IPS DF 4.7 (cell line): ENCODE data around the gene SHISA8.

Source experiments
- DNase-seq: peaks from one replicate; pipeline ENCODE4 v3.0.0-alpha.2; 2013; ENCODE audit warnings: low spot score; ENCODE audit errors: extremely low read depth

Gene SHISA8

DNA sequence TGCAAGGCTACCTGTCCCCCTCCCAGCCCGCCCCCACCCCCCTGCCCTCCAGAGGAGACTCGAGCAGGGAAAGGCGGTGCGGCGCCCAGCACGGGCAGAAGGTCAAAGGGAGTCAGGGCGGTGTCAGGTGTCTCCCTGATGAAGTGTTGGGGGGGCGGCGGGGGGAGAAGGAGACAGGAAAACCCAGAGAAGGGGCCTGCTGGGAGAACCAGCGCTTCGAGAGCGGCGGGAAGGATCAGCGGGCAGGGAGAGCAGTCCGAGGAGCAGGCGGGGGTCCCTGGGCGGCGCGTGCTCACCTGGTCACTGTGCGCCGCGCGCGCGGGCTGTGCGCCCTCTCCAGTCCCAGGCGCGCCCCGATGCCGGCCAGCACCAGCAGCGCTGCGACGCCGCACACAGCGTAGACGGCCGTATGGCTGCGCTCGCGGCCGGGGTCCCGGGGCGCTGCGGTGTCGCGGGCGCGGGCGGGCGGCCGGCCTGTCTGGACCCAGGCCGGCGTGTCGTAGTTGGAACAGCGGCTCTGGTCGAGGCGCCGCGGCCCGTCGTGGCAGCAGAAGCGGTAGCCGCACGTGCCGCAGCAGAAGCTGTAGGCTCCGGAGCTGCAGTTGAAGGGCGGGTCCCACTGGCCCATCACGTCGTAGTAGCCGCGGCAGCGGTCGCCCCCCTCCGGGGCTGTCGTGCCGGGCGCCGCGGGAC lies 886 bp downstream of the SHISA8 start:
- DNase-seq, result no peak

DNA sequence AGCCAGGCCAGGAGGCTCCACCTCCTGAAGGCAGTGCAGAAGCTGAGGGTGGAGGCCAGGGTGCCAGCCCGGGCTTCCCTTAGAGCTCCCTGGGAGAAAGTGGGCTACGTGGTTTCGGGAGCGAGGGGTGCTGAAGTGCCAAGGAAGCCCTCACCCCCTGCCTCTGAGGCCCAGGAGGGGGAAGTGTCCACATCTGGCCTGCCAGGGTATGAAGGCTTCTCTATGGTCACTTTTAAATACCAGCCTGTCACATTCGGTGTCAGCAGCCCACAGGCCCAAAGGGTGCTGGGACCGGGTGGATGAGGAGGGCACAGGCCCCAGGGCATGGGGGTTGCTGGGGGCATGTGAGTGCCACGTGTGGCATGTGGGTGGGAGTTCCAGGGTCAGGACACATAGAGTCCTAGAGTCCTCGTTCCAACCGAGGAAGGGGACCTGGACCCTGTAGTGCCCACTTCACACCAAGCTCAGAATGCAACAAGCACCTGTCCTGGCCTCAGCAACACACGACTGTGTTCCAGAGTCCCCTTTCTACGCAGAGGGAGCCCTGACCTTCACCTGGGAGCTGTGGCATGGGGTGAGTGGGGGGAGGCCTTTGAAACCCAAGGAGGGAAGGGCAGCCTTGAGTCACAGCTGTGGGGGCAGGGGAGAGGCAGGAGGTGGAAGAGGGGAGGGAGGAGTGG lies 1.7 kb downstream of the SHISA8 start:
- no peak for DNase-seq

DNA sequence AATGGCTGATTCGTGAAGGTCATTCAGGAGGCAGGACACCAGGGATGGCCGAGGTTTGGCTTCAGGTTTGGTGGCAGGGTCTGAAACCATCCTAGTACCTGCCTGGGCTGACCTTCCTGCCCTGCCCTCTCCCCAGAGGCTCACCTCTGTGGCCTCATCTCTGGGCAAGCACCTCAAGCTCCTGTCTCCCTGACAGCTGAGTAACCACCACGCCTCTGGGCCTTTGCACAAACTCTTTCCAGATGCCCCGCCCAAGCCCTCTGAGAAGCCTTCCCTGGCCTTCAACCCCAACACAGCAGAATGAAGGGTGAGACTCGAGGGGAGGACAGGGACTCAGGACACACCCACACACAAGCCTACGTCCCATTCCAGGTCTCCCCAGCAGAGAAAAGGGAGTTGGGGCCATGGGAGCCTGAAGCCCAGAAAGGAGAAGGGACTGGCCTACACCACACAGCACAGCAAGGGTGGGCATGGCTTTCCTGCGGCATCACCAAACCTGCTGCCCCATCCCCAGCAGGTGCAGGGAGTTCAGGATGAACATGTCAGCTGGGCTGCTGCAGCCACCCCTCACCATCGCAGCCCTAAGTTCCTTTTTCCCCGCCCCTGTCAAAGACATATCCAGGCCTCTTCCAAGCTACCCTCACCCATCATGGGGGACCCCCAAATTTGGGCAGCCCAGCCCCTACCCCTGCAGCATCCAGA lies 2.4 kb downstream of the SHISA8 start:
- no peak for DNase-seq

DNA sequence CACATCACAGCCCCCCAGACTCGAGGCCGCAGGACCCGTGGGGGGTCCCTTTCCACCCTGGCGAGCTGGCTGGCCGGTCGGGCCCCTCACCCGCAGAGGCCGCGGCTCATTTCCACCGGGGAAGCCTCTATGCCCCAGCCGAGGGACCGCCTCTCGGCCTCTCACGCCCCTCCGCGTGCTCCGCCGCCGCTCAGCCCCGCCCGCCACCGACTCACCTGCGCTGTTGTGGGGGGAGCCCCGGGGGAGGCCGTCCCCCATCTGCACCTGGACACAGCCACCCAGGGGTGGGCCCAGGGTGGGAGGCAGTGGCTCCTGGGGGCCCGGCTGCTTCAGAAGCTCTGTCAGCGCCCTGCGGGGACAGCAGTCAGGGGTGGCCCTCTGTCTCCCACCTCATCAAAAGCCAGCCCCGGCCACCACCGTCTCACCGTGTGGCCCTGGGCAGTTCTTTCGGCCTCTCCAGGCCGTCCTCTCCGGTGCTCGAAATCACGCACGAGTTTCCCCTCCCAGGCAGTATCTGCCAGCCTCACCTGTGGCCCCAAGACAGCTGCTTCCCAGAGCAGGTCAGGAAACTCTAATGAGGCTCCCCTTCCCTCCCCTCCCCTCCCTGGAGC lies 3.8 kb downstream of the SHISA8 start:
- DNase-seq, result no peak

DNA sequence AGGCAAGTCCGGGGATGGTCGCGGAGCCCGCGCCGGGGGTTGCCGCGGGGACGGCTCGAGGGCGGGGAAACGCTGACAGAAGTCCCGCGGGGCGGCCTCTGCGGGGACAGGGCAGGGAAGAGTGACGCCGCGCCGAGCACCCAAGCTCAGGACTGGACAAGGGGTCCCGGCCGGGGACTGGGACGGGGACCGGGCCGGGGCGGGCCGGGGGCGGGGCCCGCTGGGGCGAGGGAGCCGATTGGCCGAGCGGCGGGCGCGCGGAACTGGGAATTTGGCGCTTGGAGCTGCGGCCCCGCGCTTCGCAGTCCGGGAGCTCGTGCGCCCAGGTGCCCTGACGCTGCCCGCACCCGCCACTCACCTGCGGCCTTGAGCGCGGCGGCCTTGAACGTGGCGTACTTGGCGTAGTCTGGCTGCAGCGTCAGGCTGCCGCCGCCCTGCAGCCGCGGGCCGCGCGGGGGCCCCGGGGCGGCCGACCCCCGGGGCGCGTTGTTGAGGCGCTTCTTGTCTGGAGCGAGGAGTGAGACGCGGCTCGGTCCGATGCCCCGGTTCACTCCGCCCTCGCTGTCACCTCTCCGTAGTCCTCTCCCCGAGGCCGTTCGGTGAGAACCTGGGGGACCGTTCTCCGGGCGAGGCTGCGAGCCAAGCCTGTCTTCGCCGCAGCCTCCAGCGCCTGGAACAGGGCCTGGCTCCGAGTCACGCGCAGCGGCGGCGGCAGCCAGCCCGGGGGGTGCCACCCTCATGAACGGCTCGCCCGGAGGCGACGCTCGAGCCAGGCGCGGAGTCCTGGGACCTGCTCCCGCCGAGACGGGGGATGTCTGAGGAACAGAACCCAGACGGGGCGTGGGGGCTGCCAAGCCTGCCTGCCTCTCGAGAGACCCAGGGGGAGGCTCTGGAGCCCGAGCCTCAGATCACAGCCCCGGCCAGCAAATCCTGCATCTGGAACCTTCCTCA lies 4.5 kb downstream of the SHISA8 start:
- no peak for DNase-seq

DNA sequence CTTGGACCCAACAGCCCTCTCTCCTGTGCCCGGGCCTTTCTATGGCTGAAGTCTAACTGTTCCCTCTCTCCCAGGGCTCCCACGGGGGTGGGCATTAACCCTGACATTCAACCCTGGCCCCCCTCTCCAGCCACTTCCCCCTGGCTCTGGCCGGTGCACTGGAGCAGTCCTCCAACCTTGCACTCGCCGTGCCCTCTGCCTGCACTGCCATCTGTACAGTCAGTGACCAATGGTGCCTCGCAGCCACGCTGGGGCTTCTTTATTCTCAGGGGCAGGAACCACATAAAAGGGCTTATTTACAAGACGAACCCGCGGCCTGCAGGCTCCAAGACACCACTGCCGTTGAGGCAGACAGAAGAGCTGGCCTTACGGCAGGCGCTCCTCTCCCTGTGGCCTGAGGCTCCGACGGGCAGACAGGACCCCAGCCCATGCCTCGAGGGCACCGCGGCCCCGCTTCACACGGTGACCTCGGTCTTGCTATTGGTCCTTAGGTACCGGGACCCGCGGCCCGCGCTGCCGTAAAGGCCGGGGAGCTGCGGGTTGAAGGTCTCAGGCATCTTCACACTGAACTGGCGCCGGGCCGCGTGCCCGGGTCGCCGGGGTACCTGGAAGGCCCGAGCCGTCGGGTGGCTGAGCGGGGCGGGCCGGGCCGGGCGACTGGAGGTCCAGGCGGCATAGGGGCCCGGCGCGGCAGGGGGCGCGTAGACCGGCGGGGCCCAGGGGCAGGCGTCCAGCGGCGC lies 5.4 kb downstream of the SHISA8 start:
- DNase-seq, result no peak

DNA sequence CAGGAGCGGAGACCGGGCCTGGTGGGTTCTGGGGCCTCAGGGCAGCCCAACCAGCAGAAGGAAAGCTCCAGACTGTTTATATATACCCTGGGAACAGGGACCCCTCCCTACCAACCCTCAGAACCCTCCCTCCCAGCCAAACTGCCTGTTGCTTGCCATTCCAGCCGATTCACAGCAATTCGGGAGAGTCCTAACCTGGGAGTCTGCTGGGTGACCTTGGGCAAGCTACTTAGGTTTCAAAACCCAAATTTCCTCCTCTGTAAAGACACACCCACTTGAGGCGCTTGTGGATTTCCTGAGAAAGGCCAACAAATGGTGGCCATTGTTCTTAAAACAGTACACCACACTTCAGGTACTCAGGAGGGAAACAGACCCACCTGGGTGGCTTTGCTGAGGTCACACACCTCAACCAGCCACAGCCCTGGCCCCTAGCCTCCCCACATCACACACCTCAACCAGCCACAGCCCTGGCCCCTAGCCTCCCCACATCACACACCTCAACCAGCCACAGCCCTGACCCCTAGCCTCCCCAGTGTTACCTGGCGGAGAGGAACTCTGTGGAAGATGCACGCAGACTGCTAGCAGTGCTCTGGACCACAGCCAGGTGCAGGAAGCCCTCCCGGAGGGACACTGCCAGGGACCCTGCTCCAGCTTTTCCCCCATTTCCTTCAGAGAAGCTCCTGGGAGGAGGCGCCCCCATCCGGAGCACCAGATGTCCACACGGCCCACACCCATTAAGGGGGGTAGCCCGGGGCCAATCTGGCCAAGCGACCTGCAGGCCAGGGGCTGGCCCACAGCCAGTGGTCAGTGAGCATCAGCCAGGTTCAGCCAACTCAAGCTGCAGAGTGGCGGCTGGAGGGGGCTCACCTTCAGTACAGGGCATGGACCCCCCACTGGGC lies 6.2 kb downstream of the SHISA8 start:
- DNase-seq, result no peak

DNA sequence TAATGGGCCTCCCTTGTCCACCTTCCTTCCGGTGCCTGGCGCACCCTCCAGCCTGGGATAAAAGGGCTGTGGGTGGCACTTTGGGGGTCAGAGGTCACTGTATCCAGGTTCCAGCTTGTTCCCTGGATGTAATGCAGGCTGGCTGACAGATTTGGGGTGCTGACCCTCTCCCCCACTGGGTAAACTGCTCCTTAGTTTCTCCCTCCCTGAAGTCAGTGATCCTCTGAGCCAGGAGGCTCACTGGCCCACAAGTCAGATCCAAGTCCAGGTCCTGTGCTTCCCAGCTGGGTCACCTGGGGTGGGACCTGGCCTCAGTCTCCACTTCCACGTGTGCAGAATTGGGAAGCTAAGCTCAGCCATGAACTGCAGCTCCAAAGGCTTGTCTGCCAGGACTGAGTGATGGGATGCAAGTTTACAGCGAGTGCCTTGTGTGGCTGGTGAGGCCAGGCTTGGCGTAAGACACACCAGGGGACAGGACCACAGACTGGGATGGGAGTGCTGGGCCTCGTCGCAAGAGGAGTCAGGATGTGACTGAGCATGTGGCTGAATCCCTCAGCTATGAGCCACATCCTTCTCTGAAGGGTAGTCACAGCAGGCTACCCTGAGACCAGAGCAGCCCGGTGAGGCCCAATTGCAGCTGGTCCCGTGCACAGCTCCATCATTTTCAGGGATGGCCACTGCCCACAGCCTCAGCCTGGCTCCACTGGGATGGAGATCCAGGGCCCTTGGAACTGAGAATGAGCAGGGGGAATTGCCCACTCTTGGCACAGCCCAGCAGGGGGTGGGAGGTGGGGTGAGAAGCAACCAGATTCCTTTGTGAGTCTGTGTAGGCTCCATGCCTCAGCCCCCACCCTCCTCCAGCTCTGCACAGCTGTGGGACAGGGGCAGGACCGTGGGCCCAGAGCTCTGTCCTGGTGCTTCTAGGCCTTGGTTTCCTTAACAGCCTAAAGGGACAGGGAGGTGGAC lies 7.2 kb downstream of the SHISA8 start:
- no peak for DNase-seq

DNA sequence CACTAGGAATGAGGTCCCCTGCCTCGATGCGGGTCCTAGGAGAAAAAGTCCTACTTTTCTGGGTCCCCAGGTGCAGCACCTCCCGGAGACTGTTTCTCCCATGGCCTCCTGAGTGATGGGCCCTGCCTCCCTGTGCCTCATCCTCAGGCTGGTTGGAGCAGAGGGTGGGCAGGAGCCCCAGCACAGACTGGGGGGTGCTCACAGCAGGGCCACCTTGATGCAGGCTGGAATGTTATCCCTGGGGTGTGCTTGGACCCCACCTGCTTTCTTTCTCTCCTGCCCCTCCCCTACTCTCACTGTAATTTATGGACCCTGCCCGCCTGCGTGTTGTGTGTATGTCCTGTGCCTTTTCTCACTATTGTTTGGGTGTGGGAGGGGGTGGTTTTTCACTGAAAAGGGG lies 8.1 kb downstream of the SHISA8 start:
- DNase-seq, result no peak

DNA sequence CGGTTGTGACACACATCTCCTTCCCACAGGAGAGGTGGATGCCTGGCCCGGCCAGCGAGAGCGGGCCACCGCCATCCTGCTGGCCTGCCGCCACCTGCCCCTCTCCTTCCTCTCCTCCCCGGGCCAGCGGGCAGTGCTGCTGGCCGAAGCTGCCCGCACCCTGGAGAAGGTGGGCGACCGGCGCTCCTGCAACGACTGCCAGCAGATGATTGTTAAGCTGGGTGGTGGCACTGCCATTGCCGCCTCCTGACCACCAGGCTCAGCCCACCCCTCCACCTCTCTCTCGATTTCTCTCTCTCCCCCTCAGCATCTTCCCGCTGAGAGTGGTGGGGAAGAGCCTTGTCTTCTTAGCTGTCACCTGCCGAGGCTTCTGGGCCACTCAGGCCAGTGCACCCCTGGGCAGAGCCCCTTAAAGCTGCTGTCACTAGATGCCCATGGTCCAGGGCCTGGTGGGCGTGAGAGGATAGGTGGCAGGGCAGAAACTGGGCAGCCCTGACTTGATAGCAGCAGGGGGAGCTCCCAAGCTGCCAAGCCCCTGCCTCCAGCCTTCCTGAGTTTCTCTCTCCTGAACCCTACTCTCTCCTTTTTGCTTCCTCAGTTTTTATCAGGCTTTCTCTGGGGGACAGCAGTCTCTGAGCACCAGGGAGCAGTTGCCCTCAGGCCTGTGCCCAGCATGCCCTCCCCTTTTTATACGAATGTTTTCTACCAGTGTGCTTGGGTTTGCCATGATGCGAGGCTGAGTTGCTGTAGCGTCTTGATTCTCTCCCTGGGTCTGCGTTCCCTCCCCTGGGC lies 9.3 kb downstream of the SHISA8 start:
- no peak for DNase-seq

DNA sequence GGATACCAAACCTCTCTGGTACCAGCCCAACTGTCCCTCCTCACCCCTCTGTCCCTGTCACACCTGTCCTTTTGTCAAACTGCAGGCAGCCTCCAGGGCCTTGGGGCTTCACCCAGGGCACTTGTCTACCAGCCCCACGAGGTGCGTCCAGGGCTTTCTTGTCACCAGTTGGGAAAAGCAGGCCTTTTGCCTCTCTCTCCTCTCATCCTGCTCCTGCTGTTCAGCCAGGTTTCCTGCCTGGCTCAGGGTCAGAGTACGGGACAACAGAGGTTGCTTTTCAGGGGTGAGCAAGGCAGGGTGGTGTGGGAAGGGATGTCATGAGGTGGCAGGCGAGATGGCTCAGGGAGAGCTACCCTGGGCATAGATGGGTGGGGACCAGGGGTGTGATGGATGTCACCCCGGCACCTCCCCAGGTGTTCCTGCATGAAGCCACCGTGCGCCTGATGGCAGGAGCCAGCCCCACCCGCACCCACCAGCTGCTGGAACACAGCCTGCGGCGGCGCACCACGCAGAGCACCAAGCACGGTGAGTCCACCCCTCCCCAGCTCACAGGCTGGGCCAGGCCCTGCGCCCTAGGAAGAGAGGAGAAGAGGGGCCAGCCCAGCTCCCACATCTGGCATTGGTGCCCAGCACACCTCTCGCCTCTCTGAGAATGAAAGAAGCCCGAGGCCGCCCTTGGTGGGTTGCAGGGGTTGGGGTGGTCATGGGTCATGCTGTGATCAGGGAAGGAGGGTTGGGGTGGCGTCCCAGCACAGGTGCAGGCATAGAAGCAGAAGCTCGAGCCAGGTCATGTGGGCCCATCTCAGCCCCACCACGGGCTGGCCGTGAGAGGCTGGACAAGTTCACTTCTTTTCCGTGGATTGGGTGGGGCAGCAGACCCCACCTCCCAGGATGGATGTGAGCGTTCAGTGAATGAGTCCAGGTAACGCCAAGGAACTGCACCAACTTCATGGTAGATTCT lies 10.1 kb downstream of the SHISA8 start:
- no peak for DNase-seq

DNA sequence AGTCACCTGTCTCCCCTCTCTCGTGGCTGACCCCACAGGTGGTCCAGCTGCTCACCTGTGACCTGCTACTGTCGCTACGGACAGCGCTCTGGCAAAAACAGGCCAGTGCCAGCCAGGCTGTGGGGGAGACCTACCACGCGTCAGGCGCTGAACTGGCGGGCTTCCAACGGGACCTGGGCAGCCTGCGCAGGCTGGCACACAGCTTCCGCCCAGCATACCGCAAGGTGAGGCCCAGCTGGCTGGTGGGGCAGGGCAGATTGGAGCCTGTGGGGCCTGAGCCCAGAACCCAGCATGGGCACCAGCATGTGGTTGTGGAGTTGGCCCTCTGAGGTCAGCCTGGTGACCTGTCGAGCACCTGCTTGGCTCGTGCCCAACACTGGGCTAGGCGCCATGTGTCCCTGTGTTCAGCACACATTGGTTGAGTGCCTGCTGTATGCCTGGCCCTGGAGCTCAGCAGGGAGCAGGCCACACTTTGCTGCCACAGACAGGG lies 11.9 kb downstream of the SHISA8 start:
- DNase-seq, result no peak

DNA sequence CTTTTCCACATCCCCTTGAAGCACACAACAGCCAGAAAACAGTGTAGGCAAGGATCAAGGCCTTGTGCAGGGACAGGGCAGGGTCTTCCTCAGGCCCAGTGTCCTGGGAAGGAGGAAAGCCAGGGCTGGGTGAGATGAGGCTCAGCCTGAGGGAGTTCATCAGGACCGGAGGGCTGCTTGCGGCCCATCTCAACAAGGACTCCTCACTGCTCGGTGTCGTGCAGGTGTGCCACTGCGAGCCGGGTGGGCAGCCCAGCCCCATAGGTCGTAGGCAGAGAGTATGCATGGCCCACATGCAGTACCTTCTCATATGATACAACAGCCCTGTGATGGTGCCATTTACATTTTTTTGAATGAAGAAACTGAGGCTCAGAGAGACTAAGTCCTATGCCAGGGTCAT lies 12.9 kb downstream of the SHISA8 start:
- DNase-seq, result no peak

DNA sequence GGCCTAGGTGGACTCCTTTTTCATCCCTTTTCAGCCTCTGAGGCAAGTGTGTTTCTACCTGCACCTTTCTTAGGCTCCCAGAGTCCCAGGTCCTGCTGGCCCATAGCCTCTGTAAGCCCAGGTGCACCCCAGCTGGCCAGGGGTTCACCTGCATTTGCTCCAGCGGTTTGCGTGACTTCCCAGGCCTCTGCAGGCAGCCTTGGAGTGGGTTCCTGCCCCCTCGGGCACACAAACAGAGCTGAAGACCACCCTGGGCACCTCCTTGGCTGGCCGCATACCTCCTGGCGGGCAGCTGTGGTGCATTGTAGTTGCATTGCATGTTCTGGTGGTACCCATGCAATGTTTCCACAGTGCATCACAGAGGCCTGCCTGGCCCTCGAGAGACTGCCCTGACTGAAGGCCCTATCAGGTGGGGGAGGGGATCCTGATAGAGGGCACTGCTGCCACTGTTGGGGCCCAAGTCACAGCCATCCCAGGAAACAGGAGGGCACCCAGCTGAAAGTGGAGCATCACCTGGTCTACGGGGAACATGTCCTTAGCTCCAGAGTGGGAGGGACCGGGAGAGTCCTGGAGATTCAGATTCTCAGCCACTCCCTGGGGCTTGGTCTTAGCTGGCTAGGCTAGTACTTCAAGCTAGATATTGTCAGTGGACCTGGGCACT lies 14.1 kb downstream of the SHISA8 start:
- no peak for DNase-seq

DNA sequence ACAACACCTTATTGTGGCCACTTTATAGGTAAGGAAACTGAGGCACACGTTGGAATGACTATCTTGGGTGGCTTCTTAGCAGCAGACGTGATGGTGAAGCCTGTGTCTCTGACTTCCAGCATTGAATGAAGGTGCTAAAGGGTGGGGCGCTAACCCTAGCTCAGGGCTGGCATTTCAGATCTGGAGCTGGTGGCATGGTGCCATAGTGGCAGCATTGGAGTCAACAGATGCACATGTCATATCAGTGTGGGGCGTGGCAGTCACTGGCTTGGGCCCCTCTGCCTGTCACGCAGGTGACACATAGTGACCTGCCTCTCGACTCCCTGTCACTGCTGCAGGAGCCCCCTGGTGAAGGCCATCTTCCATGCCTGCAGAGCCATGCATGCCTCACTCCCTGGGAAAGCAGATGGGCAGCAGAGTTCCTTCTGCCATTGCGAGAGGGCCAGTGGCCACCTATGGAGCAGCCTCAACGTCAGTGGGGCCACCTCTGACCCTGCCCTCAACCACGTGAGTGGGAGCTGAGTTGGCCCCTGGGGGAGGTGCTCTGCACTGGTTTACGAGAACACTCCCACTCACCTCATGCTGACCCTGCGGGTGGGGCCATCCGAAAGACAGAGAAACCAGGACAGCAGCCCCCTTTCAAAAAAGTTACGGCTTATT lies 14.8 kb downstream of the SHISA8 start:
- no peak for DNase-seq
